Stimulated activated CD4-positive, alpha-beta T cell treated with anti-CD3 and anti-CD28 coated beads, Interleukin-15, amount 100 ng/mL, for 48 hours (primary cell): ENCODE data around the gene PTK6.
"Not testable (repeated sequence)": the region's sequence is repeated elsewhere in the genome, so short reads cannot be mapped to it uniquely, and the experiment has no call there.

Source experiments
- DNase-seq, 2 donors: peaks; one replicate each; pipeline ENCODE4 v3.0.0-alpha.2; 2020; ENCODE audit warnings: low read depth in 2 of 2

The PTK6 gene

DNA sequence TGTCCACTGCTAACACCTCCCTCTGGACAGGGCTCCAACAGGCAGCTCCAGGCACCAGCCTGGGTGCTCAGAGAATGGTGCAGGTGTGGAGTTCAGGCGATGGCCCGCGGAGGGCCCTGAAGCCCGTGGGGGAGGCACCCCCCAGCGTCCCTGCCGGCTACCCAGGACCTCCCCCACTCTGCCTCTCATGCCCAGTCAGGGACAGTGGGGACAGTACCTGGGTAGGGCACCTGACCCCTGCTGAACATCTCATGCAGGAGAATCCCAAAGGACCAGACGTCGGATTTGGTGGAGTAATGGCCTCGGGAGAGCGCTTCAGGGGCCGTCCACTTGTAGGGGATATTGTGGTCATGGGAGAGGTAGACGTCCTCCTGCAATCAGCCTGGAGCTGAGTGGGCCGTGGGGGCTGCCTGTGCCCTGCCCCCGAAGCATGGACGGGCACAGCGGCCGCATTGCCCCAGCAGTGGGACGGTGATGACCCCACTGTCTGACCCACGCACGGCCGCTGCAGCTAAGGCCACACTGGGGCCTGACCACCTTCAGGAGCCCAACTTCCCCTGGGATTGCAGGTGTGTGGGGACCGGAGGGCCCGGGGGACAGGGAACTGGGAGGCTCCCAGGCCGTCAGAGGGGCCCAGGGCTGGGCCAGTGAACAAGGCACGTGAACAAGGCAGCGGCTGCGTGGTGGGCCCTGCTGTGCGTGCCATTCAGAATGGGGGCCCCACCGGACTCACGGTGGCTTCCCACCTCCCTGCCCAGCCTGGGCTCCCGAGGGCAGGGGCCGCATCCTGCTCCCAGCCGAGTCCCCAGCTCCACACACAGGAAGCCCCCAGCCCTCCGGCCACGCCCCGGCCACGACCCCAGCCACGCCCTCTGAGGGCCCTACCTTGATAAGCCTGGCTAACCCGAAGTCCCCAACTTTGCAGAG is 7.1 kb downstream of the PTK6 start:
- DNase-seq = no peak

DNA sequence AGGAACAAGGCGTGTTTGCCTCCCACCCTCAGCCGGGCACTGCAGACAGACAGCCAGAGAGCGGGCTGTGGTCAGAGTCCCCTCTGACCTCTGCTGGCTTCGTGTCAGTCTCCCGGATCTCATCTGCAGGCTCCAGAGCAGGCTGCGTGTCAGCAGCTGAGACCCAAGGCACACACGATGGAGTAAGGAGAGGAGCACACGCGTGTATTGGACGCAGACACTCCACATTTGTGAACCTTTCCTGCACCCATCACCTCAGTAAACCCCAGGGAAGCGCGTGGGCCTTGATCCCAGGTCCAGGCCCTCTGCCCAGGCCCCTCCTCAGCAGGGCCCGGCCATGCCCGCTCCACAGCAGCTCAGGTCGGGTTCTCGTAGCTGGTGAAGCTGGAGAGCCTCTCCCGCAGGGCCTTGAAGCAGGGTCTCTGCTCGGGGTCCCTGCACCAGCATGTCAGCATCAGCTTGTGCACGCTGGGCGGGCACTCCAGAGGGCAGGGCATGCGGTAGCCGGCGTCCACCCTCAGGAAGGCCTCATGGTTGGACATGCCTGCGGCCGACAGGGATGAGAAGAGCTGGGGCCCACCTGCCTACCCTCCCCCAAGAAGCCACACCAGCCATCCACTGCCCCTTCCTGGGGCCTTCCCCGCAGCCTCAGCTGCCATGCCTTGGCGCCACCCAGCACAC is 7.9 kb downstream of the PTK6 start:
- no peak for DNase-seq

DNA sequence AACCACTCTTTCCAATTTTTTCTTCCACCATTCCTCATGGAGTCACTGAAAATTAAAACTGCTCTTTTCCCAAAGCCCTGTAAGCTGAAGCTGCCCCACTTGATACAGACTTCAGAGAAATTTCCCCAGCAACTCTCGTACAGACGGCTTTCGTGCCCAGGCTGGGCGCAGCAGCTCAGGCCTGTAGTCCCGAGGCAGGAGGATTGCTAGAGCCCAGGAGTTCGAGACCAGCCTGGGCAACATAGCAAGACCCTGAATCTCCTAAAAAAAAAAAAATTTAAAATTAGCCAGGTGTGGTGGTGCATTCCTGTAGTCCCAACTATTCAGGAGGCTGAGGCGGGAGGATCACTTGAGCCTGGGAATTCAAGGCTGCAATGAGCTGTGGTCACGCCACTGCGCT is 10.0 kb downstream of the PTK6 start:
- DNase-seq = no peak

DNA sequence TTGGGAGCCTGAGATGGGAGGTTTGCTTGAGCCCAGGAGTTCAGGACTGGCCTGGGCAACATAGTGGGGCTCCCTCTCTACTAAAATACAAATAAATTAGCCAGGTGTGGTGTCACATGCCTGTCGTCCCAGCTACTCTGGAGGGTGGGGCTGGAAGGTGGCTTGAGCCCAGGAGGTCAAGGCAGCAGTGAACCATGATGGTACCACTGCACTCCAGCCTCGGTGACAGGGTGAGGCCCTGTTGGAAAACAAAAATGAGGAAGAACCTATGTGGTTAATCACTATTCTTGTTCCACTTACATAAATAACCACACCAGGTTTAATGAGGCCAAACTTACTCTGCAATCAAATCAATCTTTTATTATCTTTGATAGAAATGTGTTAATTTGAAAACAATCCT is 11.2 kb downstream of the PTK6 start:
- DNase-seq = no peak

DNA sequence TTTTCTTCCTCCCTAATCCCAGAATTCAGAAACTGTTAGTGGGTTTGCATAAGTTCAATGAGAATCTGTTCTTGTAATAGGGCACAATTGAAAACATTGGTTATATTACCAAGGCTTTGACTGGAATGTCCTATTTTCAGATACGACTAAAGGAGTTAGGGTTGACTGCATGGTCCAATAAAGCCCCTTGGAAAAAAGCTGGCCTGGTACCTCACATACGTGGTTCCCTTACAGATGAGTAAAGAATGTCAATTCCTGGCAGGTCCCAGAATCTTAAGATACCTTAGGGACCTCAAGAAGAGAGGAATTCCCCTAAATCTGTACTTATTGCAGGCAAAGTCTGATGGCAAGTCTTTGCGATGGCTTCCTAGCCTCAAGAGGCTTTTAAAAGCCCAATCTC is 12.0 kb downstream of the PTK6 start:
- DNase-seq = no peak

DNA sequence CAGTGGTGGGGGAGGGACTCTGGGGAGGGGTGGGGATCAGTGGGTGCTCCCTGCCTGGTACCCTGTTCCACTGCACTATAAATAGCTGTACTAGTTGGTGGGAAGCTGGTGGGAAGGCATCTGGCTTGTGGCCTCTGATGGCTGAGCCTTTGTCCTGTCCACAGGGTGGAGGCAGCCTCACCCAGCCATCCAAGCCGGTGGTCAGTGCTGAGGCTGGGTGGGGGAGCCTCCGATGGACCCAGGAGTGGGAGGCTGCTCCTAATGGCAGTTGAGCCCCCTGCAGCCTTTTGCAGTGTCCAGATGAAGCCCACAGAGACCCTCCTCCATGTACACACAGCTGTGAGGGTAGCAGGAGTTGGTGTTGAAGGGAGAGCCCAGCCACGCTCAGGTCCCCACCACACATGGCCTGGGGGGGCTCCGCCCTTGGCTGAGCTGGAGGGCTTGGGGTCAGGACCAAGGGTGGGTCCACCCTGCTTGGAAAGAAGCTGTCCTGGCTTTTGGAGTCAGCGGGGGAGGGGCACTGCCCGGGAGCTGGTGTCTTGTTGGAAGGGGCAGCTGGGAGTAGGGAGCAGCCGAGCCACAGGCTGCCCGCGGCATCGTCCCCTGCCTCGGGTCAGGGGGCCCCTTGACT is 14.1 kb downstream of the PTK6 start:
- no peak for DNase-seq

DNA sequence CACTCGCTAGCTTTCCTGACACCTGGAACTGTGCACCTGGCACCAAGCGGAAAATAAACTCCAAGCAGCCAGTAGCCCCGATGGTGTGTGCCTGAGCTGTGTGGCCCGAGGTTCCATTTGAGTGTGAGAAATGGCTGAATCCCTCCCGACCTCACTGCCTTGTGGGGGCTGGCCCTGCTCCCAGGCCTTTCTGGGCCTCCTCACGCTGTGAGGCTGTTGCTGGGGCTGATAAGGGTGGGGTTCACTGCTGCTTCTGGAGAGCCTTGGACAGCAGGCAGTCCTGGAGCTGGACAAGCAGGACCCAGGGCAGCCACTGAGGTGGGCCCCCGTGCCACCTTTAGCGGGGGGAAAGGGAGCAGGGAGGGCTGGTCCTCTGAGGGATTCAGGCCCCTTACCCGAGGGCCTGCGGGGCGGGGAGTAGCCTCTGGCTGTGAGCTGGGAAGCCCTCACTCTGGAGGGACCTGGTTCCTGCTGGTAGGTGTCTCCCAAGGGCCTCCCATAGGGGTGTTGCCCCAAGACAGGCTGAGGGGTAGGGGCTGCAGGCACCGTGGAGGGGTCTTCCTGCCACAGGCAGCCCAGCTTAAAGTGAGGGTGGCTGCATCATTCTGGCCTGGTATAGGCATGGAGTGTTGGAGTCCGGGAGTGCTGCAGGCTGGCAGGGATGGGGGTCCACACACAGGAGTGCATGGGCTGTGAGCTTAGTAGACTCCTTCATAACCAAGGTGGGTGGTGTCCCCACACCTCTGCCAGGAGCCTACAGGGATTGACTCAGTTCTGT is 14.9 kb downstream of the PTK6 start:
- DNase-seq = no peak

DNA sequence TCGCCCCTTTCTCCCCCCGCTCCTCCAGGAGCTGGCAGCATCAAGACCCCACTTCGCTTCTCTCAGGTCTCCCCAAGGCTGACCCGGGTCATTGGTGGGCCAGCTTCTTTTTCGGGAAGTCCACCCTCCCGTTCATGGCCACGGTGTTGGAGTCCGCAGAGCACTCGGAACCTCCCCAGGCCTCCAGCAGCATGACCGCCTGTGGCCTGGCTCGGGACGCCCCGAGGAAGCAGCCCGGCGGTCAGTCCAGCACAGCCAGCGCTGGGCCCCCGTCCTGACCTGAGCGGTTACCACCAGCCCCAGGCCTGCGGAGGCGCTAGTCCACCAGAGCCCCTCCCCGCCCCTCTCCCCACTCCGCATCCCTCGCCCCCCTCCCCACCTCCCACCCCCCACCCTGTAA is 15.6 kb downstream of the PTK6 start:
- no peak for DNase-seq

DNA sequence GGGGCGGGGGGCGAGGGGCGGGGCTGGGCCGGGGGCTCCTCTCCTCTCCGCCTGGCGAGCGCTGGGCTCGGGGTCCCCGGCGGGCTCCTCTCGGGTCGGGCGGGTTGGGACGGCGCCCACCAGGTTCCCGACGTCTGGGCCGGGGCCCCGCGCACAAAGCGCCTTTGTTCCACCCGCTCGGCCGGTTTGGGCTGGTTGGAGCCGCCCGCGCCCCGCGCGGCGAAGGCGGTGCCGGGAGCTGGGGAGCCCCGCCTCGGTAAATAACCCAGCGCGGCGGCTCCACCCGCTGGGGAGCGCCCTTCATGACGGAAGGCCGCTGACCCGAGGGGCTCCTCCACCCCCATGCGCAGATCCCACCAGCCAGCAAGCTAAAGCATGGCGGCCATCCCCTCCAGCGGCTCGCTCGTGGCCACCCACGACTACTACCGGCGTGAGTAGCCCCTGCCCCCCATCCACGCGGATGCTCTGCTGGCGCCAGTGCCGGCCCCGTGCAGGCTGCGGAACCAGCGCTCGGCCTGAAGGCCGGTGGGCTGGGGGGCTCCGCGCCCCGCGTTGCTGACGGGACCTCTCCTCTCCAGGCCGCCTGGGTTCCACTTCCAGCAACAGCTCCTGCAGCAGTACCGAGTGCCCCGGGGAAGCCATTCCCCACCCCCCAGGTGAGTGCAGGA is 16.1 kb downstream of the PTK6 start:
- peak; percentile 48 to 61 for DNase-seq

DNA sequence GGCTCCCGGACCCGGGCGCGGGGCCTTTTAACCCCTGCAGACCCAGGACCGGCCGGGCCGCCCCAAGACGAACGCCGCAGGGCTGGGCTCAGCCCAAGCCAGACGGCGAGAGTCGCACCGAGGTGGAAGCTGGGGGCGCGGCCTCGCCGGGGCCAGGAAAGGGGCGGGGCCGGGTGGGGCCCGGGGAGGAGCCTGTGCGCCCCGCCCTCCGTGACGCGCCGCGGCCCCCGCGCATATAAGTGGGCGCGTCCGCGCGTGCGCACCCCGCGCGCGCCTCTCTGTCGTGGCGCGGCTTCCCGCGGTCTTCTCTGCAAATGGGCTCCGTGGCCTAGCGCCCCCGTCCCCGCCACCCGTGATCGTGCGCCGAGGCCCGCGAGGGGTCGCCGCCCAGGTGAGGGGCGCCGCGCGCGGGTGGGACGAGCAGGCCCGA is 16.7 kb downstream of the PTK6 start, which contains the start of gene PPDPF:
Gene PPDPF, plus strand, starts transcription at position 262 of the 430 bp plus-strand sequence. CDS start 544 bp downstream, outside the sequence.
- DNase-seq = peak; percentile 68 to 76

DNA sequence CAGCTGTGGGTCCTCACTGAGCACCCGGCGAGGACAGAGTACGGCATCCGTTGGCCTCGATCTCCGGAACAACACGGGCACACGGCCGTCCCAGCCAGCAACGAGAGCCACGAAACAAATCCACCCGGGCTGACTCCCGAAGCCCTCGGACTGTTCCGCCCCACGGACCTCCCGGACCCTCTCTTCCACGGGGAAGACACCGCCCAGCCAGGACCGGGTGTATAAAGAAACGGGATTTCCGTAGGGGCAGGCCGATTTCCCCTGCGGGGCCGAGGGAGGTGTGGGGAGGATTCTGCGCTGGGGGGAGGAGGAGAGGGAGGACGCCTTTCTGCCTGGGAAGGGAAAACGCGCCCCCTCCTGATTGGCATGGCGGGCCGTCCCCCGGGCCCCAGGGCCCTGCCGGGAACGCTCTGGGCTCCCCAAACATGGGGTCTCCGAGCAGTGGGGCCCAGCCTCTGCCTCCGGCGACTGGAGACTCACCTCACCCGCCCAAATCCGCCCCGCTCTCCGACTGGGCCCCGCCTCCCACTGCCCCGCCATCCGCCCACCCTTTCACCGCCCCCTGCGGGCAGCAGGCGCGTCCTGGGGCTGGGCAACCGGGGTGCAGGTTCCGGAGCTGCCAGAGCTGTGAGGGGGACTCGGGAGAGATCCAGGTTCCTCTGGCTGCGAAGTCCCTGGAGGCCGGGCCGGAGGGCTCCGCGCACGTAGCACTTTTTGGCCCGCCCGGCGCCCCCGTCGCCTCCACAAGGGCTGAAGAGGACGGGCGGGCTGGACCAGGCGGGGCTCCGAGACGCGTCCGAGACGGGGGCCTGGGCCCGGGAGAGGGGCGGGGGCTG is 17.3 kb downstream of the PTK6 start:
- DNase-seq = peak in 1 of 2 donors; percentile 50

DNA sequence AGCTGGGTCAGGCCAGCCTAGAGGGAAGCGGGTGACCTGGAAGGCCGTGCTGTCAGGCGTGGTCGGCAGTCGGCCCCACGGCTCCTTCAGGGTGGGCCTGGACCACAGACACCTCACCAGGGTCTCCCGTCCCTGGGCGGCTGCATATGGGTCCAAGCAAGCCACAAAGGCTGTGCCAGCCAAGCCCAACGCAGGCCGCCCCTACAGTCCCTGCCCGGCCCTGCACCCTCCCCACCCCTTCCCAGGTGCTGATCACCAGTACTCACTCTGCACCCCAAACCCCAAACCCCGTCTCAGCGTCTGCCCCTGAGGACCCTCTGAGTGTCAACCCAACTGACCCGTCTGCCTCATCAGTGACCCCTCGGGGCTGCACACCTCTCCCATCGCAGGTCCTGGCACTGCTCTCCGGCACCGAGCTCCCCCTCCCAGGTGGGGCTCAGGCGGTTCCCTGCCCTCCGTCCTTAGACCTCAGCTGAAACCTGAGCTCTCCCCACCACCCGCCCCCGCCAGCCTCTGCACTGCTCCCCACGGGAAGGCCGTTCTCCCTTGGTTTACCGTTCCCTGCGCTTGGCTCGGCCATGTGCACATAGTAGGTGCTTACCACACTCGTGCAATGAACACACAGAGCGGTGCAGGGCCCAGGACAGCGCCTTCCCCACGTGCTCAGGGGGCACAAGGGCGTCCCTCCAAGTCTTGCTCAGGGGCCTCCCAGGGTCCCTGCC is 18.1 kb downstream of the PTK6 start:
- no peak for DNase-seq

DNA sequence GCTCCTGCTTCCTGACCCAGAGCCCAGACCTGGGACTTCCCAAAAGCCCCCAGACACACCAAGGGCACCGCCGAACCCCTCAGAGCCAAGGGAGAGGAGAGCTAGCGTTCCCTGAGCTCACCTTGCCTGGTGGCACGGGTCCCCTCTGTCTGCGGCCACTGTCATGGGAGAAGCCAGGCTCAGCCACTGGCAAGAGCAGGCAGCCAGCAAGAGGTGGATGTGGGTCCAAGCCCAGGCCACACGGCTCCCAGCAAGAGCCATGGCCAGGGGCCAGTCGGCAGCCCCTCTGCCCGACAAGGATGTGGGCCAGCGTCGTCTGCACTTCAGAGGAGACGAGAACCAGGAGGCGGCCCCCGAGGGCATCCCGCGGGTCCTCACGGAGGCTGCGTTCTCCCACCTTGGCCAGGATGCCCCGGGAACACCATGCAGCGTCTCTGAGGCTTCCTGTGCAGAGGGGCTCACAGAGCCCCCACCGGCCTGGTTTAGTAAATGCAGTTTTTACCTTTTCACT is 18.8 kb downstream of the PTK6 start:
- DNase-seq = no peak

DNA sequence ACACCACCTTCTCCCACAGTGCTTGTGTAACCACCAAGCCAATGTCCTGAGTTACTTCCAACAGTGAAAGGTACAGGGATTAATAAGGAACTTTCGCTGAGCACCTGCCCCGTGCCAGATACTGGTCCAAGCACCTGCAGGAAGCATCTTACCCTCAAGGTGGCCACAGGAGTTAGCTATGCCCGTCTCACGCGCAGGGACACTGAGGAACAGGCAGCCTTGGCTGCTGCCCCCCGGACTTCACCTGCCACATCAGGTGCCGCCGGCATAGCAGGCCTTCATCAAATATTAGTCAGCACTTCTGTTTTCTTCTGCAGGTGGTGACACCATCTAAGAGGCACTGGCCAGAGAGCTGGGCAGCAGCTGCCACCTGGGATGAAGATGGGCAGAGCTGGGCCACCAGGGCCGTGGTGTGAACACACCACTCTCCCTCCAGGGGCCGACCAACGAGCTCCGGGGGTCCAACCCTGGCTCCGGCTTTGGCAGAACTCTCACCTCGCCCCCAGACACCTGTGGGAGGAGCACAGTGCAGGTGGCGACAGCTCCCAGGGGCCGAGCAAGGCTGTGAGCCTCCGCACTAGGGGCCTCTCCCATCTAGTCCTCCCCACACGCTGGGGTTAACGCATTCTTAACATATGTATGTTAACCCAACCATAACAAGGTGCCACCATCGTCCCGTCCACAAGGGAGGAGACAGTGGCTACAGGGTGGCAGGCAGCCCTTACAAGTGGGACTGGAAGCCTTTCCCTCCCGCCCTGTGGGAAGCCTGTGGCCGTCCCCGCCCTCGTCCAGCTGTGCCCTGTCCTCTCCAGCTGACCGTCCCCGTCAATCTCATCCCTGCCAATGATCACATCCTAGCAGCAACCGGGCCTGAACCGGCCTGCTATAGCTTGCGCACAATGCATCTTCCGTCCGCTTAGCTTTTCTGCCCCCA is 19.5 kb downstream of the PTK6 start:
- DNase-seq = no peak

DNA sequence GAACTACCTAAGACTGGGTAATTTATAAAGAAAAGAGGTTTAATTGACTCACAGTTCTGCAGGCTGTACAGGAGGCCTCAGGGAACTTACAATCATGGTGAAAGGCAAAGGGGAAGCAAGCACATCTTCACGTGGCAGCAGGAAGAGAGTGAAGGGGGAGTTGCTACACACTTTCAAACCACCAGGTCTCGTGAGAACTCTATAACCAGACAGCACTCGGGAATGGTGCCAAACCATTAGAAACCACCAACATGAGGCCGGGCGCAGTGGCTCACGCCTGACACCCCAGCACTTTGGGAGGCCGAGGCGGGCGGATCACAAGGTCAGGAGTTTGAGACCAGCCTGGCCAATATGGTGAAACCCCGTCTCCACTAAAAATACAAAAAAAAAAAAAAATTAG is 22.7 kb downstream of the PTK6 start:
- not testable (repeated sequence) for DNase-seq

DNA sequence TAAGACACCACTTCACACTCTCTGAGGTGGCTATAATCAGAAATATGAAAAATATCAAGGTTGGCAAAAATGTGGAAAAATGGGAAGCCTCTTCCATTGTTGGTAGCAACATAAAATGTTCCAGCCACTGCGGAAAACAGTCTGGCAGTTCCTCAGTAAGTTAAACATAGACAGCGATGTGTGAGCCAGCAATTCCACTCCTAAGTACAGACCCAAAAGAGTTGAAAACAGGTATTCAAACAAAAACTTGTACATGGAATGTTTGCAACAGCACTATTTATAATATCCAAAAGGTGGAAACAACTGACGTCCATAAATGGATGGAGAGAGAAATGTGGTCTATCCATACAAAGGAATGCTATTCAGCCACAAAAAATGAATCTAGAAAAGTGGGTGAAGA is 24.0 kb downstream of the PTK6 start:
- no peak for DNase-seq

DNA sequence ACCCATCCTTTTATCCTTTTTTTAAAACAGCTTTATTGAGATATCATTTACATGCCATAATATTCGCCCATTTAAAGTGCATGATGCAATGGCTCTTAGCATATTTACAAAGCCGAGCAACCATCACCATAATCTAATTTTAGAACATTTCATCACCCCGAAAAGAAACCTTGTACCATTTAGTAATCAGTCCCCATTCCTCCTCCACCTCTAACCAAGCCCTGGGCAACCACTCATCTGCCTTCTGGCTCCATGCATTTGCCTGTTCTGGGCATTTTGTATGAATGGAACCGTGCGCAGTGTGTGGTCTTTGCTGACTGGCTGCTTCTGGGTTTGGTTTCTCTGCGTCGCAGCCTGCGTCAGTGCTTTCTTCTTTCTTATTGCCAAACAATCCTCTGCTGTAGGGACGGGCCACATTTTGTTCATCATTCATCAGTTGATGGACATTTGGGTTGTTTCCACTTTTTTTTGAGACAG is 28.1 kb downstream of the PTK6 start:
- no peak for DNase-seq
